Kasumi-1 (cell line): Measurements from ENCODE around the gene ARHGAP5.

Source experiments
- DNase-seq, 2 experiments: peaks; one replicate each; lab custom pipeline; 2025; lab: John Stamatoyannopoulos, UW

Gene ARHGAP5

DNA sequence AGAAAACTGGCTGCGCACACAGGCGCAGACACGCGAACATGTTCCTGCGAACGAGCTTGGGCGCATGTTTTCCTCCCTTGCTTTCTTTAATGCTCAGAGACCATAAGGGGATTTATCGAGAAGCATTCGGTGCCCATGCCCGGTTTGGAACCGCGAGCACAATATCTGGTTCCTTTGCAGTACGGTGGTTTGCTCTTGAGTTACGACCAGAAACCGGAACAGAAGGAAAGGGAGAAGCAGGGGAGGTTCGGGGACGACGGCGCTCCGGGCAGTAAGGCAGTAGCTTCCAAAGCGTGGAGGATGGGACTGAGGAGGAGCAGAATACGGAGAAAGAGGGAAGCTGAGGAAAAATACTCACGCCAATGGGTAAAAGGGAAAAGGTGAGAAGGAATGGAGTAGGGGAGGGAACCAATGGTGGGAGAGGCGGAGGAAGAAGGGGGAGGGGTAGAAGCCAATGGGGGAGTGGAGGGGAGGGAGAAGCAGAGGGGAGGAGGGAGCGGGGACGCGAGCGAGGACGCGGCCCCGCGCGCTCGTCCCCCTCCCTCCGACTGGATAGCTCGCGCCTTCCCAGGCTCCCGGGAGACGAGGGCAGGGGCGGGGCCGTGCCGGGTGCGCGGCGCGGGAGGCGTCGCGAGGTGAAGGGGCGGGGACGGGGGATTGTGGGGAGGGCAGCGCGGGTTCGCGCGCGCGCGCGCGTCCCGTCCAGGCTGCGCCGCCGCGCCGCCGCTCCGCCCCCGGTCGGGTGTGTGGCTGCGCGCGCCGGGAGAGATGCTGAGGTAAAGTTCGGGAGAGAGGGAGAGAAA, 625 bp upstream of the ARHGAP5 start:
- peak; percentile 90 to 91 for DNase-seq

DNA sequence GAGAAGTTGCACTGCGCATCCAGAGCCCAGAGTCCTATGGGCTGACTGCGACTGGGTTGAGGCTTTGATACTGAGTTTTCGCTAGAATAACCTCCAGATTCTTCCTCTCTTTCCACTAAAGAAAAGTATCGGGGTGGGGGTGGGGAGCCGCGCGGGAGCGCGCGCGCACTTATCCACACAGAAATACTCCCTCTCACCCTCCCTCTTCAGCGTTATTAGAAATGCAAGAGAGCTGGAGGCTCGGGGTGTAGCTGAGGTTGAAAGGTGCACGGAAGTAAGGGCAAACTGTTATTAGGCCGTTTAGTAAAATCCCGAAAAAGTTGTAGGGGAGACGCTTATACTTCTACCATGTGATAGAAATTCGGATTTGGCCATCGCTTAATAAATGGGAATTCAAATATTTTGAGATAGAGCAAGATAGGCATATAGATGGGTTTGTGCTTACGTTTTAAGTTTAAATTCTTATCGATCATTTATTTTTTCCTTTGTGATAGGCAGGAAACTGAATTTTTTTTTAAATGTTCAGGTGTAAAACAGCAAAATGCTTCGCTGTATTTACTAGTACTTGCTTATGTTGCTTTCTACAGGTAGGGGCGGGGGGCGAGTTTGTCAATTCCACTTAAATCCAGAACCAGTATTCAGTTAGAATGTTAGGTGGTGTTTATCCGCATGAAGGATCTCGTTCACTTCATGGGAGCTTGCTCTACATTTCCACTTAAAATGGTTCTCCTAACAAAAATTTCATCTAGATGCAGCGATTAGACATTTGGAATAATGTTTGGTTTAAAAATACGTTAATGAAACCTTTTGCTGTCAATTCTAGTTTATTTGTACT, 1.1 kb downstream of the ARHGAP5 start:
- peak; percentile 33 to 77 for DNase-seq

DNA sequence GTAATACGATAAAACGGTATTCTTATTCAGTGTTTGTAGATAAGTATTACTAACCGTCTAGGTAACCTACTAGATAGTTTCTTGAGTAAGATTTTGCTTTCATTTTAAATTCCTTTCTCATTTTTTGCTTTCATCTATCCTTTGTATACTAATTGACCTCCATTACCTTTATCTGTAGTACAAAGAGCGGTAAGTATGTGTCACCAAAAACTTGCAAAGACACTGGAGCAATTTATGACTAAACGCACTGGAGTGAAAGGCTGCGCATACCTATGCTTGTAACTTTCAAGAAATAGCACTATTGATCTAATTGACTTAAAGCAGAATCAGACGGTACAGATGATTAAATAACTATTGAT, 1.7 kb downstream of the ARHGAP5 start:
- no peak for DNase-seq

GRCh38 chr14:32079264-32079663, 2.2 kb downstream of the ARHGAP5 start:
- no peak for DNase-seq

DNA sequence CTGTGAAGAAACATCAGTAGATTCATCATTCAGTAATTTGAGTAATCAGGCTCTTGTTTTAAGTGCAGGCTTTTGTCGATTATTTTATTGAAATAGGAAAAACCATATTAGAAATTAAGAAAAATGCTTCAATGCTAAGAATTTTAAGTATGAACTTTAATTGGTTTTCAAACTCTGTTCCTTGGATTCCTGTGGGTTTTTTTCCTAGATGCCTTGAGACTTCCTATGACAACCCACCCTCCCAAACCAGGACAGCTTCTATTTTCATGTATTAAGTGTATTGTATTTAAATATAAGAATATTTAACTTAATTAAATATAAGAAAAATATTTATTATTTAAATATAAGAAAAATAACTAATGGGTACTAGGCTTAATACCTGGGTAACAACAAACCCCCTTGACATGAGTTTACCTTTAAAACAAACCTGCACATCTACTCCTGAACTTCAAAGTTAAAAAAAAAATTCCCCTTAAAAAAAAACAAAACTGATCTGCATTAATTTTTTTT, 3.0 kb downstream of the ARHGAP5 start:
- no peak for DNase-seq

GRCh38 chr14:32081901-32082300, 4.8 kb downstream of the ARHGAP5 start:
- no peak for DNase-seq

DNA sequence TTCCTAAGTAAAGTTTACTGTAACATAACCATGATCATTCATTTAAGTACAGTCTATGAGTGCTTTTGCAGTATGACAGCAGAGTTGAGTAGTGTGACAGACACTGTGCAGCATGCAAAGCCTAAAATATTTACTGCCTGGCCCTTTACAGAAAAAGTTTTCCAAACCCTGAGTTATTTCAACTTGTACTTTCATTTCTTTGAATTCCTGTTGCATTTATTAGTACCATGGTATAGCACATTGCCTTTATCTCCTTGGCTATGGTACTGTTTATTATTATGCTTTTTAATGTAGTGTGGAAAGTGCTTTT, 6.2 kb downstream of the ARHGAP5 start:
- DNase-seq = no peak

DNA sequence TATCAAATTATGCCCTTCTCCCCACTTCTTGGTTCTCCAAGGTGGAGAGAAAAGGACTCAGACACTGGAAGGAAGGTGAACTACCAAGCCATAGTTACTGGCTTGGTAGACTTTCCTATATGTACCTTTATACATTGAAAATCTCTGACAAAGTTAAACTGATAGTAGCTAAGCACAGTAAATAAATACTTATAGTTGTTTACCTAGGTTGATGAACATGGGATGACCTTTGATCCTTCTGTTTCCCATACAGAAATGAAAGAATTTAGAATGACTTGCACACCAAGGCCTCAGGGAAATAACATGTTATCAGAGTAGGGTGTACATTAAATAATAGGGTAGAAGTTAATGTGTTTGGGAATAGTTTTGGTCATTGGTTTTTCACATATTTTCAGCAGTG, 6.7 kb downstream of the ARHGAP5 start:
- DNase-seq = no peak

- no peak for DNase-seq
Observed at GRCh38 chr14:32085182-32085844, 8.2 kb downstream of the ARHGAP5 start.

DNA sequence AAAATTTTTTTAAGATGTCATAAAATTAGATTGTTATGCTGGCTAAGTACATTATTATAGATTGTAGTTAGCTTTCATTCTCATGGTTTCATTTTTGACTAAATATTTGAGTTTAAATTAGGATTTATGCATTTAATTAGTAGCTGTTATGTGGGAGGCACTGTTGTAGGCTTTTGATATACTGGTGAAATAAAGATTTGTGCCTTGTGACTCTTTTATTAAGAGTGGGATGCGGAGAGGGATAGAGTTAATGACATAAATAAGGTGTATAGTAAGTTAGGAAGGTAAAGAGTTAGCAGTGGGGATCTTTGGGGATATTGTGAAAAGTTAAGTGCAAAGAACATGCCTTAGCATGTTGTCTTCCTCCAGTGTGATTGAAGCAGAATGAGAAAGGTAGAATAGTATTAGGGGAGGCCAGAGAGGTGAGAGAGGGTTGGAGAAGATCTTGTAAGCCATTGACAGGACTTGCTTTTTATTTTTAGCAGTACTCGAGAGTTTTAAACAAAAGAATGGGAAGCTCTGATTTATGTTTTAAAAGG, 8.8 kb downstream of the ARHGAP5 start:
- DNase-seq = no peak

DNA sequence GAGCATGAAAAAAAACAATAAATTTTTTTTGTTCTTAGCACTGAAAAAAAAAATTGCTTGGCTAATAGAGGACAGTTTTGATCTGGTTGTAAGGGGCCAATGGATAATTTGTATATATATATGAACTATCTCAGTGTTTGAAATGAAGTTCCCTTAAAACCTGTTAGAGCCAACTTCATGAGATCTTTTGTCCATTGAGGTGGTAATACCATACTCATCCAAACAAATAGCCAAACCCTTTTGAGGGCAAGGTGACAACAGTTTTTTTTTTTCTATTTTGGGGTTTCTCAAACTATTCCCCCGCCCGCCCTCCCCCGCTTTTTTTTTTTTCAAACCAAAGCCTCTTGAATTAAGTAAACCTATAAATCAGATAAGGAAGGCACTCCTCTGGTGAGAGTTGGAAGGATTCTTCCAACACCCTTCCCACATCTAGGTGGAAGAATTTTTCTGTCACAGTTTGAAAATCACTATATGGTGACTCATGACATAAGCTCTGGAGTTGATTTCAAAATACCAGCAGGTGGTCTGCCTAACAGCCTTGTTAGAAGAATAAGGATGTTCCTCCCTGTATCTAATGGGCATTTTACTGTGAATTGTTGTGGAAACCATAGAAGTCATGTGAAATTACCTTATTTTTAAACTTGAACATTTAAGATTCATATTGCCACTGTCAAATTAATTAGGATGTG, 10.2 kb downstream of the ARHGAP5 start:
- no peak for DNase-seq

GRCh38 chr14:32087907-32088306, 10.8 kb downstream of the ARHGAP5 start:
- DNase-seq = no peak

GRCh38 chr14:32090686-32091085, 13.6 kb downstream of the ARHGAP5 start:
- no peak for DNase-seq

GRCh38 chr14:32099473-32099872, 22.4 kb downstream of the ARHGAP5 start:
- no peak for DNase-seq

DNA sequence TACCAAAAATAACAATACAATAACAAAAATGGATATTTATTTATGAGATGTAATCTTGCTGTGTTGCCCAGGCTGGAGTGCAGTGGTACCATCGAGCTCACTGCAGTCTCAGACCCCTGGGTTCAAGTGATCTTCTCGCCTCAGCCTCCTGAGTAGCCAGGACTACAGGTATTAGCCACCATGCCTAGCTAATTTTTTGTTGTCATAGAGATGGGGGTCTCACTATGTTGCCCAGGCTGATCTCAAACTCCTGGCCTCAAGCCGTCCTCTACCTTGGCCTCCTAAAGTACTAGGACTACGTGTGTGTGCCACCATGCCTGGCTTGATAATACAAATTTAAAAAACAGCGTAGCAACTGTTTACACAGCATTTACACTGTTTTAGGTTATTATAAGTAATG, 23.1 kb downstream of the ARHGAP5 start:
- no peak for DNase-seq

GRCh38 chr14:32102152-32102787, 25.2 kb downstream of the ARHGAP5 start:
- no peak for DNase-seq

- DNase-seq = no peak
Observed at GRCh38 chr14:32102968-32103367, 25.9 kb downstream of the ARHGAP5 start.

DNA sequence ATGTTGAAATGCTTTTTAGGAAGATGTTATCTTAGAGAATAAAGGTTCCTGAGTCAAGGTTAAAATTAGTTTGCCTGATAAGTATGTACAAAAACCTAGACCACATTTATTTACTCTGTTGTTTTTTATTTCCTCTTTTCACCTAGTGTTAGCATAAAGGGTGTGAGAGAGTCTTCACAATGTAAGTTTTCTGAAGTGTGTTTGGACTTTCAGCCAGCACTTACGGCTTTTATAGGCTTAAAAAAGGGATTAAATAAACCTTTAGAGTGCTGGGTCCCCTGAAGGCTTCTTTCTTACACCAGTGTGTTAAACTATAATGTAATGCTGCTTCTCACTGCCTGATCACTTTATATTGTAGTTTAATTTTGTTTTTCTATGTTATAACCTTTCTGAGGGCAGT, 27.2 kb downstream of the ARHGAP5 start:
- no peak for DNase-seq

- DNase-seq = peak; percentile 19 to 34
Observed at GRCh38 chr14:32104803-32105202, 27.7 kb downstream of the ARHGAP5 start.

DNA sequence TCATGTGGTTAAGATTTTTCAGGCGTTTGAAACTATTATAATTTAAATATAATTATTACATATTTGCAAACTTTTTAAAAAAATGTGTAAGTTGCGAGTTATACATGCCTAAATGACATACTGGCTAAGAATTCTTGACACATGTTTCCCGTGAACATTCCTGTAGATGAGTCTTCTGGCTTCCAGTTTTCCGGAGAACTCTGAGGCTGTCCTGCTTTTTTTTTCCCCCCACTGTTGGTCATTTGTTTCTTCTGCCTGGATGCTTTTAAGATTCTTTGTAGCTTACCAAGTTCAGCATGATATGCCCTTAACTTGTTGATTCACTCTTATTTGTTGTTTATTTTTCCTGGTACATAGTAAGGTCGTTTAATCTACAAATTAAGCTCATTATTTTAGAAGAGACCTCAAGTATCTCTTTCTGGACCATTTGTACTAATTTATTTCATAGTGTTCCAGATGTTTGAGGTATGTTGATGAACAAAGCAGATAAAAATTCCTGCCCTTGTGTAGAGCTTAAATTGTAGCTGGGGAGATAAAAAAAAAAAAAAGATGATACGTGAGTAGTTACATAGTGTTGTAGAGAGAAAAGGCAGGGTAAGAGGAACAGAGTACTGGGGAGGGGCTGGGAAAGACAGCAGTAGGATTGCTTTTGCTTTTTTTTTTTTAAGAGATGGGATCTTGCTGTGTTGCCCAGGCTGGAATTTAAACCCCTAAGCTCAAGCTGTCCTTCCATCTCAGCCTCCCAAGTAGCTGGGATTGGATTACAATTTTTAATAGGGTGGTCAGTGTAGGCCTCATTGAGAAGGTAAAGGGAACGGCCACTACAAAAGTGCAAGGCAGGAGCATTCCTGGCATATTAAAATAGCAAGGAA, 32.8 kb downstream of the ARHGAP5 start:
- DNase-seq = no peak

GRCh38 chr14:32110548-32110896, 33.4 kb downstream of the ARHGAP5 start:
- DNase-seq = no peak
